Stomach (tissue), 9 donors: ENCODE measurements around the gene FGF14. TPM values are rescaled to one million over a fixed set of nuclear protein-coding genes. Genes with fewer than 3 reads are reported as not detected.
A peak's percentile ranks its signal among the peaks of the same experiment; 100 is the strongest.

Source experiments
- DNase-seq, 2 donors: peaks; one replicate each; pipeline versions ENCODE4 v3.0.0 to v3.0.0-alpha.2; 2013 to 2019
- H3K27ac ChIP-seq, 5 donors: fragments of 200-600 bp in 4 of 5; sonication (generic) in 4 of 5; one replicate each; pipeline ENCODE4 v1.5.1; 2013 to 2019; ENCODE audit warnings: mild to moderate bottlenecking in 1 of 5, moderate library complexity in 1 of 5
- H3K27me3 ChIP-seq, 3 donors: fragments of 200-600 bp; sonication (generic); one replicate each; pipeline ENCODE4 v1.5.1; 2017 to 2019; ENCODE audit warnings: mixed run types in 1 of 3
- H3K36me3 ChIP-seq, 4 donors: fragments of 200-600 bp; sonication (generic); 1 replicate in 3 of 4; 2 replicates in 1 of 4; pipeline ENCODE4 v1.5.1; 2016 to 2019
- H3K4me1 ChIP-seq, 4 donors: fragments of 200-600 bp; sonication (generic); one replicate each; pipeline ENCODE4 v1.5.1; 2016 to 2019
- H3K4me3 ChIP-seq, 4 donors: fragments of 200-600 bp; sonication (generic) in 3 of 4; one replicate each; pipeline ENCODE4 v1.5.1; 2016 to 2019; ENCODE audit warnings: mild to moderate bottlenecking in 1 of 4
- H3K9me3 ChIP-seq, 4 donors: fragments of 200-600 bp; sonication (generic); one replicate each; pipeline ENCODE4 v1.5.1; 2016 to 2019
- CTCF ChIP-seq, 7 experiments: fragments of 450-650 bp in 4 of 7; fragments of 200-600 bp in 3 of 7; sonication (generic) in 3 of 7; IDR thresholded peaks; one replicate each; pipeline ENCODE4 v1.5.1; 2016 to 2019; ENCODE audit warnings: antibody characterized with exemption in 7 of 7, control low read depth in 2 of 7, mild to moderate bottlenecking in 1 of 7
- EP300 ChIP-seq: sonication (generic); formaldehyde crosslinking; IDR thresholded peaks from one replicate; pipeline ENCODE4 v1.6.1; 2017; ENCODE audit warnings: antibody characterized with exemption
- POLR2A ChIP-seq, 4 donors: fragments of 450-650 bp; IDR thresholded peaks; one replicate each; pipeline ENCODE4 v1.6.1; 2016; ENCODE audit warnings: antibody characterized with exemption in 4 of 4, control low read depth in 2 of 4, mild to moderate bottlenecking in 1 of 4, moderate library complexity in 1 of 4
- POLR2AphosphoS5 ChIP-seq, 3 donors: sonication (generic); formaldehyde crosslinking; IDR thresholded peaks; one replicate each; pipeline ENCODE4 v1.6.1; 2016; ENCODE audit warnings: antibody characterized with exemption in 3 of 3
- WGBS, 5 donors: extraction: QIAGEN DNeasy Blood & Tissue Kit in 3 of 5; methylation state at CpG; one replicate each; pipeline versions ENCODE4 v1.1.5 to v1.1.7; 2013 to 2018; 5-methylcytosine and 5-hydroxymethylcytosine counted together
- intact Hi-C: fragments of 100-400 bp; cut with DNase I; formaldehyde crosslinking; loops from one replicate; pipeline ENCODE4 v1.15.1; 2023; ENCODE audit warnings: low total_unique reads
- polyA plus RNA-seq, 3 donors: library from polyadenylated mRNA; stranded (reverse); fragments of 200-250 nt; gene quantifications; one replicate each; pipeline ENCODE4 v1.2.3, GENCODE V29; 2013
- total RNA-seq, 5 donors: library from RNA; depleted of rRNA; stranded (reverse); fragments of >200 nt; gene quantifications; one replicate each; pipeline versions ENCODE4 v1.1.0 to v1.2.3, GENCODE V29; 2014 to 2016
- donor health status: healthy with polysubstance abuse.
- donor health status: Bipolar disorder and iron deficiency.
- donor health status: healthy.

The FGF14 gene
- total and polyA plus RNA-seq, 8 donors, result 0.08 to 6.6 (median 0.54) TPM

- intact Hi-C loops, result no loop called here
- peak overlapping the region; percentile 60 to 86 (median 76) for H3K27ac ChIP-seq
- 1 to 2% (median 1%) methylated on average over 34 to 72 of the region's 72 CpGs for WGBS, 5 donors
- peak; percentile 90 to 98 for DNase-seq
- peaks cover 0 to 18% (median 12%) of the 10 kb centered on the region in 4 donors for H3K4me1 ChIP-seq
- H3K9me3 ChIP-seq, result no peaks in the 10 kb centered on the region
- H3K27me3 ChIP-seq, result peaks cover 0 to 3% (median 2%) of the 10 kb centered on the region in 3 donors
- TF ChIP-seq POLR2A (IDR thresholded peaks at IDR 0.05), result no peak
- TF ChIP-seq POLR2AphosphoS5 (IDR thresholded peaks at IDR 0.05), result peak; percentile 66 to 88 (median 68)
- H3K4me3 ChIP-seq, result peak overlapping the region; percentile 77 to 89 (median 86)
- no peaks in the 10 kb centered on the region for H3K36me3 ChIP-seq
Observed at GRCh38 chr13:102394158-102395053, 7.4 kb downstream of the FGF14 start.

- Histone ChIP-seq H3K4me3 (no peak overlapping the region), H3K9me3 (no peaks in the 10 kb centered on the region), H3K27me3 (no peaks in the 10 kb centered on the region), H3K27ac (no peak overlapping the region), H3K36me3 (no peaks in the 10 kb centered on the region), H3K4me1 (peaks cover 0 to 18% (median 11%) of the 10 kb centered on the region in 4 donors)
- TF ChIP-seq EP300, result no peak
- TF ChIP-seq POLR2A (IDR thresholded peaks at IDR 0.05), result no peak
- TF ChIP-seq CTCF (IDR thresholded peaks at IDR 0.05), result no peak
- 72 to 83% (median 79%) methylated on average over 7 of the region's 7 CpGs for WGBS, 5 donors
- intact Hi-C loops, result no loop called here
- peak in 1 of 2 donors; percentile 14 for DNase-seq
Observed at GRCh38 chr13:102392481-102393209, 9.2 kb downstream of the FGF14 start.

GRCh38 chr13:102386461-102386860 lies 15.4 kb downstream of the FGF14 start:
- Histone ChIP-seq H3K27me3 (no peaks in the 10 kb centered on the region), H3K4me1 (no peaks in the 10 kb centered on the region), H3K36me3 (no peaks in the 10 kb centered on the region), H3K27ac (no peak overlapping the region), H3K9me3 (no peaks in the 10 kb centered on the region), H3K4me3 (no peak overlapping the region)
- no peak for TF ChIP-seq EP300
- TF ChIP-seq POLR2AphosphoS5 (IDR thresholded peaks at IDR 0.05), result no peak
- no peak for TF ChIP-seq POLR2A (IDR thresholded peaks at IDR 0.05)
- 73 to 79% (median 77%) methylated on average over 5 of the region's 5 CpGs for WGBS, 5 donors
- intact Hi-C loops, result no loop called here
- no peak for DNase-seq

- 25 to 58% (median 43%) methylated on average over 1 of the region's 1 CpG for WGBS, 5 donors
- Histone ChIP-seq H3K9me3 (no peaks in the 10 kb centered on the region), H3K4me1 (no peaks in the 10 kb centered on the region), H3K4me3 (no peak overlapping the region), H3K27ac (no peak overlapping the region), H3K36me3 (no peaks in the 10 kb centered on the region), H3K27me3 (no peaks in the 10 kb centered on the region)
- DNase-seq, result no peak
- intact Hi-C loops, result no loop called here
- TF ChIP-seq POLR2AphosphoS5 (IDR thresholded peaks at IDR 0.05) (no peak), EP300 (no peak), CTCF (IDR thresholded peaks at IDR 0.05) (no peak), POLR2A (IDR thresholded peaks at IDR 0.05) (no peak)
Observed at GRCh38 chr13:102380012-102380411, 21.8 kb downstream of the FGF14 start.

GRCh38 chr13:102376318-102376717 lies 25.5 kb downstream of the FGF14 start:
- Histone ChIP-seq H3K4me1 (no peaks in the 10 kb centered on the region), H3K27ac (no peak overlapping the region), H3K4me3 (no peak overlapping the region), H3K36me3 (no peaks in the 10 kb centered on the region), H3K9me3 (no peaks in the 10 kb centered on the region), H3K27me3 (no peaks in the 10 kb centered on the region)
- 80 to 89% (median 88%) methylated on average over 1 of the region's 1 CpG for WGBS, 5 donors
- DNase-seq, result no peak
- TF ChIP-seq POLR2A (IDR thresholded peaks at IDR 0.05), result no peak
- TF ChIP-seq CTCF (IDR thresholded peaks at IDR 0.05), result no peak
- no peak for TF ChIP-seq EP300
- TF ChIP-seq POLR2AphosphoS5 (IDR thresholded peaks at IDR 0.05), result no peak
- intact Hi-C loops, result no loop called here
